T-cell (primary cell): Measurements from ENCODE around the gene ARF5. TPM values are rescaled to one million over a fixed set of nuclear protein-coding genes. Genes with fewer than 3 reads are reported as not detected.

Experiments used
- ATAC-seq, 4 experiments: fragments of 200-7000 bp in 3 of 4; fragments of 150-1000 bp in 1 of 4; cut with Tn5 transposase; replicated peaks in 1 of 4; 1 replicate in 3 of 4; 2 replicates in 1 of 4; pipeline ENCODE4 v1.10.0; 2021; ENCODE audit warnings: moderate library complexity in 3 of 4, mild to moderate bottlenecking in 2 of 4, moderate number of reproducible peaks in 1 of 4
- CTCF ChIA-PET, 2 donors: fragments of 300-600 bp; sonication (Branson Sonifier 250); formaldehyde crosslinking; loops; one replicate each; lab custom pipeline; 2022; ENCODE audit warnings: antibody characterized with exemption in 2 of 2; lab: Charles Lee
- POLR2A ChIA-PET, 2 donors: fragments of 300-600 bp; sonication (Branson Sonifier 250); formaldehyde crosslinking; loops; one replicate each; lab custom pipeline; 2022; ENCODE audit warnings: antibody characterized with exemption in 2 of 2; lab: Charles Lee
- DNase-seq, 35 experiments: peaks; one replicate each; pipeline versions ENCODE4 v3.0.0 to v3.0.0-alpha.2; 2013 to 2023
- H3K27ac ChIP-seq: one replicate; pipeline ENCODE4 v1.5.1; 2013; ENCODE audit warnings: low read length
- H3K27me3 ChIP-seq, 2 experiments: replicated peaks in 1 of 2; 1 replicate in 1 of 2; 2 replicates in 1 of 2; pipeline versions ENCODE4 v1.6.1 to v1.7.0; 2013; ENCODE audit warnings: low read length in 1 of 2, mixed read lengths in 1 of 2; ENCODE audit not compliant: control insufficient read depth in 2 of 2, insufficient read depth in 2 of 2; ENCODE audit errors: extremely low read depth in 1 of 2
- H3K36me3 ChIP-seq, 2 donors: 1 replicate in 1 of 2; 2 replicates in 1 of 2; pipeline versions ENCODE4 v1.6.1 to v1.7.0; 2013; ENCODE audit warnings: low read length in 1 of 2; ENCODE audit not compliant: control insufficient read depth in 2 of 2, insufficient read depth in 1 of 2; ENCODE audit errors: extremely low read depth in 1 of 2
- H3K4me1 ChIP-seq, 2 experiments: 1 replicate in 1 of 2; 2 replicates in 1 of 2; pipeline versions ENCODE4 v1.6.1 to v1.7.0; 2013; ENCODE audit warnings: low read length in 2 of 2, mixed read lengths in 1 of 2; ENCODE audit not compliant: insufficient read depth in 2 of 2, control insufficient read depth in 1 of 2; ENCODE audit errors: extremely low read depth in 1 of 2
- H3K4me3 ChIP-seq, 2 donors: 1 replicate in 1 of 2; 2 replicates in 1 of 2; pipeline versions ENCODE4 v1.5.1 to v1.7.0; 2013; ENCODE audit warnings: mild to moderate bottlenecking in 2 of 2, low read length in 1 of 2, moderate library complexity in 1 of 2; ENCODE audit not compliant: control insufficient read depth in 1 of 2; ENCODE audit errors: extremely low read depth in 1 of 2
- H3K9me3 ChIP-seq: 2 replicates; pipeline ENCODE4 v1.7.0; 2013
- H3K27ac Mint-ChIP-seq, 2 donors: one replicate each; pipeline ENCODE4 v1.8.0; 2020 to 2021; ENCODE audit warnings: mild to moderate bottlenecking in 2 of 2, mixed read lengths in 2 of 2
- H3K27me3 Mint-ChIP-seq, 2 donors: one replicate each; pipeline ENCODE4 v1.8.0; 2021 to 2022; ENCODE audit warnings: mixed read lengths in 2 of 2
- H3K36me3 Mint-ChIP-seq: one replicate; pipeline ENCODE4 v1.8.0; 2021; ENCODE audit warnings: mixed read lengths
- H3K4me1 Mint-ChIP-seq, 3 donors: one replicate each; pipeline ENCODE4 v1.8.0; 2020 to 2022; ENCODE audit warnings: mixed read lengths in 3 of 3, mild to moderate bottlenecking in 1 of 3
- H3K4me3 Mint-ChIP-seq, 3 donors: one replicate each; pipeline ENCODE4 v1.8.0; 2020 to 2022; ENCODE audit warnings: mild to moderate bottlenecking in 3 of 3, mixed read lengths in 3 of 3, moderate library complexity in 3 of 3
- H3K9me3 Mint-ChIP-seq, 3 donors: one replicate each; pipeline ENCODE4 v1.8.0; 2020 to 2022; ENCODE audit warnings: mixed read lengths in 3 of 3
- WGBS: methylation state at CpG from one replicate; pipeline ENCODE4 v1.1.5; 2013; ENCODE audit warnings: missing lambda C conversion rate; ENCODE audit not compliant: insufficient coverage; 5-methylcytosine and 5-hydroxymethylcytosine counted together
- total RNA-seq, 35 experiments: library from RNA in 6 of 35; stranded (reverse) in 6 of 35; fragments of 120-200 nt in 1 of 35; gene quantifications; one replicate each; pipeline versions ENCODE4 v1.2.1 to v1.2.4 and lab custom pipeline; 2013 to 2026

Gene ARF5
- total RNA-seq, 5 donors from 2014 or later (not counting 1 experiment from before 2014, with no cell fraction given) = 90.0 to 106 (median 102) TPM

DNA sequence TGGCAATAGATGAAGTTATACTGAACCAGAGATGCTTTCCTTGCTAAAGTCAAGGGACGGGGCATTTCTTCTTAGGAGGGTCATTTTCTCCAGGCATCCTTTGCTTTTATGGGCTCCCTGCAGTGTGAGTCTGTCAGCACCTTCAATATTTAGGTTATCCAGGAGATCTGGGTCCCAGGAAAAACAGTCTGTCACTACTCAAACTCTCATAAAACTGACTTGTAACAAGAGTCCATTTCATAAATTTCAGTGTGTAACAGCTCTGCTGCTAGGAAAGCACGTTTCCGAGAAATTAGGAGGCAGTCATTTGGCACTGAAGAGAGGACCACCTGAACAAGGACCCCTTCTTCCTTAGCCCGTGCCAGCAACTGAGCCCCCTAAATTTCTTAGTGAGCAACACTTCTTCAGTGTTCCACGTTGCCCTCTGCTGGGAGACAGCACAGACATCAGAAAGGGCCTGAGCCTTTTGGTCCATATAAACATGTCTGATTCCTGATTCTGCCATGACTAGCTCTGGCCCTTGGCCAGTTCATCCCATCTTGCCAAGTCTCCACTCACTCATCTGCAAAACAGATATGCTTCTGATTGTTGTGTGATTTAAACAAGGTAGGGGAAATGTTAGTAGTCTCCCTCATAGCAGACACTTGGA lies 10.1 kb upstream of the ARF5 start:
- CTCF ChIA-PET = no interaction called here
- H3K4me1 Mint-ChIP-seq = peaks cover 42 to 46% (median 43%) of the 10 kb centered on the region in 3 donors
- peaks cover 6 to 57% of the 10 kb centered on the region in 2 donors for H3K36me3 ChIP-seq
- POLR2A ChIA-PET = no interaction called here
- ATAC-seq (no peak), DNase-seq (peak in 1 of 35 experiments; percentile 9)
- peaks cover 2 to 22% of the 10 kb centered on the region in 2 experiments for H3K4me1 ChIP-seq
- no peak overlapping the region for H3K4me3 Mint-ChIP-seq
- no peaks in the 10 kb centered on the region for H3K9me3 Mint-ChIP-seq
- no peaks in the 10 kb centered on the region for H3K27me3 ChIP-seq
- no peak overlapping the region for H3K27ac ChIP-seq
- H3K4me3 ChIP-seq = no peak overlapping the region
- H3K27me3 Mint-ChIP-seq = no peaks in the 10 kb centered on the region
- H3K36me3 Mint-ChIP-seq = peaks cover 60% of the 10 kb centered on the region
- H3K27ac Mint-ChIP-seq = no peak overlapping the region
- 89% methylated on average over 3 of the region's 5 CpGs for WGBS
- H3K9me3 ChIP-seq = no peaks in the 10 kb centered on the region

DNA sequence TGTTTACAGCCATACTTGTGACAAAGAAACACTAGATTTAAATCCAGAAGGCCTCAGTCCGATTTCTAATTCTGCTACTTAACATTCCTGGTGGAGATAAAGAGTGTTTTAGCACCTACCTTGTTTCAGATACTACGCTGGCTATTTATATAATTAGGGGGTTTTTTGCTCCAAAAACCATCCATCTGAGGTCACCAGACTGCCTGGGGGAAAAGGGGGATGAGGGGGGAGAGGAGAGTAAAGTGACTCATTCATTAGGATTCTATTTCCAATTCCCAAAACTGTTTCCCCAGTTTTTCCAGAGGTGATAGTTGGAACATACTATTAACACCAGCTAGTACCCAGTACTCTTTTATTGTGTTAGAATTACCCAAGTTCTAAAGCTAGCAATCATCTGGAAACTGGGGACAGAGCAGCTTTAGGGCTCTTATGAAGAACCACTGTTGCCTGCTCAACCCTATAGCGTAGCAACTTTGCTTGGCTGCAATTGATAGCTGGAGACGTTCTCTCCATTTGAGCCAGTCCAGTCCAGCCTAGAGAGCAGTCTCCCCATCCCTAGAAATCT lies 9.4 kb upstream of the ARF5 start:
- no peaks in the 10 kb centered on the region for H3K9me3 Mint-ChIP-seq
- H3K27me3 Mint-ChIP-seq = no peaks in the 10 kb centered on the region
- H3K4me1 ChIP-seq = peaks cover 6 to 28% of the 10 kb centered on the region in 2 experiments
- H3K27ac Mint-ChIP-seq = no peak overlapping the region
- CTCF ChIA-PET = interaction anchor here in 1 of 2 donors (0.6 to 1.2 kb wide), 2 partner anchors 10 to 16 kb away, joined by 3 read pairs; partner anchors contain the start of gene ARF5
- ATAC-seq = no peak
- no peaks in the 10 kb centered on the region for H3K9me3 ChIP-seq
- POLR2A ChIA-PET = no interaction called here
- no peaks in the 10 kb centered on the region for H3K27me3 ChIP-seq
- peaks cover 49 to 53% (median 49%) of the 10 kb centered on the region in 3 donors for H3K4me1 Mint-ChIP-seq
- H3K36me3 ChIP-seq = peaks cover 10 to 63% of the 10 kb centered on the region in 2 donors
- peaks cover 66% of the 10 kb centered on the region for H3K36me3 Mint-ChIP-seq
- H3K4me3 Mint-ChIP-seq = no peak overlapping the region
- H3K4me3 ChIP-seq = no peak overlapping the region
- no peak for DNase-seq
- WGBS = 92% methylated on average over 2 of the region's 4 CpGs
- no peak overlapping the region for H3K27ac ChIP-seq

DNA sequence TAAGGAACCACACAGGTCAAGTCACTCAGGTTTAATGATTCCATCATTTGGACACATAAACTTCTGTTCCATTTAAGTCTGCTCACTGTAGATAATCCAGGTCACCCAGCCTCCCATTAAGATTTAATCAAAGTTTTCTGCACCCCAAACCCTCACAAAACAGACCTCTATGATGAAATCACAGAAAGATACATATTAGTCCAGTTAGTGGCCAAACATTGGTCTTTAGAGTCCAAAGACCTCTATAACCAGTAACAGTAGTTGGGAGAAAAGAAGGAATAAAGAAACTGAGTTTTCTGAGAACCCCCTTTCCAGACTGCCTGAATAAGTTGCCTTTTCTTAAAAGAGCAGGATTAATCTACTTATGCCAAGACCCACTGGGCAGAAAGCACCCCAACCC lies 7.6 kb upstream of the ARF5 start:
- Mint-ChIP-seq H3K27me3 (no peaks in the 10 kb centered on the region), H3K27ac (no peak overlapping the region), H3K4me1 (peaks cover 60 to 67% (median 64%) of the 10 kb centered on the region in 3 donors), H3K4me3 (no peak overlapping the region), H3K36me3 (peaks cover 55% of the 10 kb centered on the region), H3K9me3 (no peaks in the 10 kb centered on the region)
- Histone ChIP-seq H3K9me3 (no peaks in the 10 kb centered on the region), H3K4me3 (no peak overlapping the region), H3K4me1 (peaks cover 19 to 43% of the 10 kb centered on the region in 2 experiments), H3K27ac (no peak overlapping the region), H3K27me3 (no peaks in the 10 kb centered on the region), H3K36me3 (peaks cover 10 to 54% of the 10 kb centered on the region in 2 donors)
- no peak for DNase-seq
- CTCF ChIA-PET = no interaction called here
- ATAC-seq = no peak
- POLR2A ChIA-PET = no interaction called here

DNA sequence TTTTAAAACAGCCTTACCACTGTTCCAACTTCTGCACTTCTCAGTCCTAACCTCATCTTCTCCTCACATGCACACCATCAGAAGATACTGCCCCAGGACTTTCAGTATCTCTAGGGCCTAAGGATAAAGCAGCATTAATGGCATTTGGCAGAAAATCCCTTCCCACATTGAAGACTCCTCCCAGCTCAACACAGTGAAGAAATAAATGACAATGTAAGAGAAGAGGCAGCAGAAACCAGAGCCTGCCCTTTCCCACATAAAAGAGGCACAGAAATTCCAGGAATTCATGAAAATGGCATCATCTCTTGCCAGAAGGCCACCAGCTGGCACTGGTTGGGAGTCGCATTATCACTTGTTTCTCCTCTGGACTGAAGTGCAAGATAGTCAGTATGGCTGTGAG lies 6.5 kb upstream of the ARF5 start:
- CTCF ChIA-PET = no interaction called here
- H3K27ac Mint-ChIP-seq = no peak overlapping the region

DNA sequence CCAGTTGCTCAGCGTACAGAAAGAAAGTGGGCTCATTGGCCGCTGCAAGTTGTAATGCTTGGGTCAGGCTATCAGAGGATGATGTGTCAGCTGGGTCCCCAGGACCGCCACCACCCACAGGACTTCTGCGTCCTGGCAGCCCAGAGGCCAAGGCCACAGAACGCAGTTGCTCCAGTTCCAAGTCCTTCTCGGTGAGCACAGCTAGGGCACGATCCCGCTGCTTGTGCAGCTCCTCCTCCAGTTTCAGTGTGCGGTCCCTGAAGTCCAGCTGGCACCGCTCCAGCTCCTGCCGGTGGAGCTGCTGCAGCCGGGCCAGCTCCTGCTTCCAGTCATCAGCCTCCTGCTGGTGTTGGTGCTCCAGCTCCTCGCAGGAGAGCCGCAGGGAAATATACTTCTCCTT lies 5.8 kb upstream of the ARF5 start:
- no peak overlapping the region for H3K4me3 ChIP-seq
- no peaks in the 10 kb centered on the region for H3K9me3 Mint-ChIP-seq
- DNase-seq (no peak), ATAC-seq (no peak)
- peaks cover 46% of the 10 kb centered on the region for H3K36me3 Mint-ChIP-seq
- CTCF ChIA-PET = interaction anchor here (0.5 to 0.6 kb wide), 2 partner anchors 79 to 760 kb away, joined by 3 read pairs; no protein-coding TSS in a partner anchor
- H3K27me3 Mint-ChIP-seq = no peaks in the 10 kb centered on the region
- H3K27ac Mint-ChIP-seq = no peak overlapping the region
- peaks cover 73 to 81% (median 76%) of the 10 kb centered on the region in 3 donors for H3K4me1 Mint-ChIP-seq
- peak overlapping the region in 1 of 3 donors; percentile 91 for H3K4me3 Mint-ChIP-seq
- no peaks in the 10 kb centered on the region for H3K27me3 ChIP-seq
- H3K4me1 ChIP-seq = peaks cover 21 to 50% of the 10 kb centered on the region in 2 experiments
- H3K27ac ChIP-seq = no peak overlapping the region
- 99% methylated on average over 14 of the region's 14 CpGs for WGBS
- peaks cover 10 to 52% of the 10 kb centered on the region in 2 donors for H3K36me3 ChIP-seq
- H3K9me3 ChIP-seq = no peaks in the 10 kb centered on the region
- POLR2A ChIA-PET = interaction anchor here in 1 of 2 donors (0.5 kb wide), 1 partner anchor 146 kb away, joined by 3 read pairs; no protein-coding TSS in a partner anchor

More for the DNA sequence above, 6.5 kb upstream of the ARF5 start:
- ATAC-seq = no peak
- DNase-seq = no peak
- Mint-ChIP-seq H3K9me3 (no peaks in the 10 kb centered on the region), H3K27me3 (no peaks in the 10 kb centered on the region), H3K36me3 (peaks cover 49% of the 10 kb centered on the region), H3K4me1 (peaks cover 71 to 76% (median 75%) of the 10 kb centered on the region in 3 donors), H3K4me3 (peak overlapping the region in 1 of 3 donors; percentile 91)
- Histone ChIP-seq H3K4me1 (peaks cover 21 to 49% of the 10 kb centered on the region in 2 experiments), H3K27ac (no peak overlapping the region), H3K27me3 (no peaks in the 10 kb centered on the region), H3K36me3 (peaks cover 10 to 52% of the 10 kb centered on the region in 2 donors), H3K4me3 (no peak overlapping the region), H3K9me3 (no peaks in the 10 kb centered on the region)
- POLR2A ChIA-PET = no interaction called here
- 90% methylated on average over 1 of the region's 1 CpG for WGBS

DNA sequence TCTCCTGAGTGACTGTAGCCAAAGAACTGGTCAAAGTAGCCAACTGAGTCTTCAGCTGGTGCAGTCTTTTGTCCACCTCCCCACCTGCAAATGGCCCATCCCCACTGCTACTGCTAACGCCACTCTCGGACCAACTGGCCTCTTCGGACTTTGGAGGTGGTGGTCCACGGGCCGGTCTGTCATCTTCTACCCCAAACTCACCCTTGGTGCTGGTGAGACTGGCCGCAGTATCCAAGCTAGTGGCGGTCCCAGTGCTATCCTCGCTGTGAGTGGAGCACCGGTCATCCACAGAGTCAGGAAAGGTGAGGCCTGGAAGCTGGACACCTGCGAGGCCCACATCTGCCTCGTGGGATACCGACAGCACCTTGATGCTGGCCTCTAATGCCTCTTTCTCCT lies 3.6 kb upstream of the ARF5 start:
- POLR2A ChIA-PET = no interaction called here
- peak overlapping the region in 1 of 2 donors; percentile 93 for H3K27ac Mint-ChIP-seq
- Histone ChIP-seq H3K36me3 (peaks cover 10 to 39% of the 10 kb centered on the region in 2 donors), H3K4me3 (peak overlapping the region; percentile 86 to 92), H3K9me3 (no peaks in the 10 kb centered on the region), H3K4me1 (peaks cover 21 to 69% of the 10 kb centered on the region in 2 experiments), H3K27ac (no peak overlapping the region), H3K27me3 (no peaks in the 10 kb centered on the region)
- CTCF ChIA-PET = interaction anchor here in 1 of 2 donors (0.9 kb wide), 1 partner anchor 875 kb away, joined by 3 read pairs; no protein-coding TSS in a partner anchor
- ATAC-seq = no peak
- DNase-seq = no peak
- peak overlapping the region; percentile 86 to 91 (median 90) for H3K4me3 Mint-ChIP-seq
- H3K36me3 Mint-ChIP-seq = peaks cover 30% of the 10 kb centered on the region
- H3K4me1 Mint-ChIP-seq = peaks cover 77 to 83% (median 80%) of the 10 kb centered on the region in 3 donors
- WGBS = 42% methylated on average over 12 of the region's 12 CpGs
- no peaks in the 10 kb centered on the region for H3K9me3 Mint-ChIP-seq
- H3K27me3 Mint-ChIP-seq = no peaks in the 10 kb centered on the region
